ENCODE results near the gene SLC13A5.

DNA sequence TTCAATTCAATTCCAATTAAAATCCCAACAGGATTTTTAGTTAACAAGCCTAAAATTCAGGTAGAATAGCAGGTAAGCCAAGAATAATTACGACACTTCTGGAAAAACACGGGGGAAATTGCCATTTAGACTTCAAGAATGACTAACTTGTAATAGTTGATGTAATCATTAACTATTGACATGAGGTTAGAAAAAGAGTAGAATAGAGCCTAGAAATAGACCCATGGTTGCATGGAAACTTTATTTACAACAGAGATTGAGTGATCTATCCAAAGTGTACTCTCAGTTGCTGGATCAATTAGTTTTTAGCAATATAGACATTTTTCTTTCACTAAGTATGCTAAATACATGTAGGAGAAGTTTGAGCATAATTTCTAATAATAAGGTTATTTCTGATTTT lies 3.6 kb upstream of the SLC13A5 start:
- TF ChIP-seq TAF1 (IDR thresholded peaks at IDR 0.05; ENCODE audit: borderline replicate concordance, low read depth, low read length) (no peak), POLR2AphosphoS5 (IDR thresholded peaks at IDR 0.05; ENCODE audit: low read depth, low read length) (no peak), POLR2A (IDR thresholded peaks at IDR 0.05; ENCODE audit: low read depth, low read length) (no peak)

Measured in GM12892 (cell line).